DMS79 treated with DMSO at 0.1 percent for 48 hours (cell line): ENCODE results near the gene KIAA1217.
A peak's percentile ranks its signal among the peaks of the same experiment; 100 is the strongest.

Experiments
- DNase-seq: peaks from one replicate; lab custom pipeline; 2025; lab: John Stamatoyannopoulos, UW

KIAA1217 gene

GRCh38 chr10:24208661-24209431, at the start of gene KIAA1217:
Gene KIAA1217 (plus strand): TSS chr10:24209138. CDS start chr10:24209194, 56 bp downstream.
- peak; percentile 17 for DNase-seq

- DNase-seq = no peak
Measured at GRCh38 chr10:24162206-24162985, 46.5 kb upstream of the KIAA1217 start.

GRCh38 chr10:24163485-24163884, 45.5 kb upstream of the KIAA1217 start:
- DNase-seq = no peak

- peak; percentile 7 for DNase-seq
Measured at GRCh38 chr10:24168258-24169170, 40.4 kb upstream of the KIAA1217 start.

- DNase-seq = no peak
Measured at GRCh38 chr10:24170199-24170598, 38.7 kb upstream of the KIAA1217 start.

GRCh38 chr10:24172909-24173308, 36.0 kb upstream of the KIAA1217 start:
- no peak for DNase-seq

- DNase-seq = no peak
Measured at GRCh38 chr10:24174014-24174413, 34.9 kb upstream of the KIAA1217 start.

- DNase-seq = no peak
Measured at GRCh38 chr10:24176658-24177057, 32.3 kb upstream of the KIAA1217 start.

GRCh38 chr10:24177636-24178035, 31.3 kb upstream of the KIAA1217 start:
- DNase-seq = no peak

- no peak for DNase-seq
Measured at GRCh38 chr10:24180891-24181290, 28.0 kb upstream of the KIAA1217 start.

- no peak for DNase-seq
Measured at GRCh38 chr10:24184455-24184854, 24.5 kb upstream of the KIAA1217 start.

- DNase-seq = no peak
Measured at GRCh38 chr10:24193330-24193729, 15.6 kb upstream of the KIAA1217 start.

- DNase-seq = no peak
Measured at GRCh38 chr10:24197263-24197662, 11.7 kb upstream of the KIAA1217 start.

GRCh38 chr10:24201503-24202180, 7.3 kb upstream of the KIAA1217 start:
- no peak for DNase-seq

GRCh38 chr10:24202181-24202570, 6.8 kb upstream of the KIAA1217 start:
- DNase-seq = no peak

GRCh38 chr10:24205821-24206220, 3.1 kb upstream of the KIAA1217 start:
- no peak for DNase-seq

GRCh38 chr10:24206334-24206733, 2.6 kb upstream of the KIAA1217 start:
- no peak for DNase-seq

- no peak for DNase-seq
Measured at GRCh38 chr10:24206926-24207325, 2.0 kb upstream of the KIAA1217 start.

GRCh38 chr10:24207341-24207740, 1.6 kb upstream of the KIAA1217 start:
- DNase-seq = no peak

- peak; percentile 61 for DNase-seq
Measured at GRCh38 chr10:24207781-24208611, 942 bp upstream of the KIAA1217 start.

- peak; percentile 12 for DNase-seq
Measured at GRCh38 chr10:24209432-24209771, 464 bp downstream of the KIAA1217 start.
